Measurements from ENCODE around the gene PGK2. TPM values are rescaled to one million over a fixed set of nuclear protein-coding genes. Genes with fewer than 3 reads are reported as not detected.

The PGK2 gene
- not detected in 2 replicates for total RNA-seq

DNA sequence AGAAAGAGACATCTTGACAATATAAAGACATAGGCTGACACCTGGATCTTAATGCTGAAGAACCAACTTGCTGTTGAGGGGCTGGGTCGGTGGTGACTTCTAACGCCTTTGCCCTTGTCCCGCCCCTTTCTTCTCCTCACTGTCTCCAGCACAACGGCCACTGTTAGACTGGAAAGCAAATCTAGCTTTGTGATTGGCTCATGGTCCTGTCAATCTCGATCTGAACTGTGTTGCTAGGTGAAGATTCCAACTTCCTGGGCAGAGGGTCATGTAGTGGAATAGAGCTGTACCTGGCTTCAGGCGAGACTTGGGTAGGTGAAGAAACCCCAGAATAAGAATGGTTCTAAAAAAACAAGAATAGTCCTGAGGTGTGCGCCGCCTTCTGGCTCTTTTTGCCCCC, at the start of gene PGK2:
TSS of gene PGK2 (minus strand) at position 110 of the 400 bp plus-strand sequence. CDS start at position 12, 98 bp downstream.

GRCh38 chr6:49744259-49744658, 42.8 kb downstream of the PGK2 start, which contains the start of gene CRISP3:
Gene CRISP3, minus strand, starts transcription at chr6:49744388. Its CDS starts 21 bp downstream, at chr6:49744367.

Other genes with a start within 250 kb of the PGK2 start
- 6.6 and 11.3 TPM in 2 replicates for gene C6orf141, start 236.6 kb downstream of the PGK2 start, total RNA-seq
- gene RHAG, start 150.4 kb downstream of the PGK2 start, total RNA-seq: not detected in 2 replicates
- gene CRISP2, start 73.7 kb downstream of the PGK2 start, total RNA-seq: not detected in 2 replicates
- not detected in 2 replicates for gene CRISP3, start 42.9 kb downstream of the PGK2 start, total RNA-seq
- gene CRISP1, start 79.2 kb upstream of the PGK2 start, total RNA-seq: not detected in 2 replicates
- gene DEFB114, start 176.9 kb upstream of the PGK2 start, total RNA-seq: not detected in 2 replicates
- gene DEFB113, start 182.3 kb upstream of the PGK2 start, total RNA-seq: not detected in 2 replicates
- not detected in 2 replicates for gene DEFB110, start 234.7 kb upstream of the PGK2 start, total RNA-seq

Measured in tracheal epithelial cell (primary cell).